GM18511 (cell line): ENCODE measurements around the gene DCBLD1.

ENCODE experiments used
- ATAC-seq: cut with Tn5 transposase; IDR thresholded peaks from one replicate; pipeline ENCODE4 v1.9.1; 2021; ENCODE audit warnings: mild to moderate bottlenecking, moderate library complexity; ENCODE audit not compliant: unreplicated experiment

DCBLD1 gene

DNA sequence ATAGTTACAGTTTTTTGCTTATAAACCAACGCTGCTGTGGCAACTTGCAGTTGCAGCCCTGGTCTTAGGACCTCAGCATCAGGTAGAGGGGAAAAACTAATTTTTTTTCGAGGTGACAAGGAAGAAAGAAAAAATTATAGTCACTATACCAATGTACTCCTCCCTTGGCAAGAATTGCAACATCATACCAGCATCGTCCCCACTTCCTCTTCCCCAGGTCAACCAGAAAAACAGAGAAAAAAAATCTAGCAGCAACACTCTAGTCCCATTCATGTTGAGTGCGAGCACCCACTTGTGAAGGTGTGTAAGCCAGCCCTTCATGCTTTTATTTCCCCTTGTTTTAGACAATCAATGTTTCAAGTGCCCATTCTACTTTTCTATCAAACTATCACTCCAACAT, 13.1 kb upstream of the DCBLD1 start:
- ATAC-seq: no peak

DNA sequence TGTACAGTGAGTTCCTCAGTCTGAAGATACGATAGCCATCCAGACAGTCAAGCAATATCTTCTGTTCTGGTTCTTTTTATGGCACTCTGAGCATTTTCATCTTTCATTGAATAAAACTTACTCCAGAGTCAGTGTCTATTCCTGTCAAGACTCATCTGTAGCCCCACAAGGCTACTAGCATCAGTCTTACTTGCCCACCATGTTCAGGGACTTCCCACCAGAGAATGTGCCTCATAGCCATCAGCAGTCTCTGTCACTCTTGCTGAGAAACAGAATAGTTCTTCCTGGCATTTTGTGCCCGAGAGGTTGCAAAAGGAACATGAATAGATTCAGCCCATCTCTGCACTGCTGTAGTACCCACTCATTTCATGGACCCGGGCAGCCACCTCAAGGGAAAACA, 12.7 kb upstream of the DCBLD1 start:
- ATAC-seq: no peak

DNA sequence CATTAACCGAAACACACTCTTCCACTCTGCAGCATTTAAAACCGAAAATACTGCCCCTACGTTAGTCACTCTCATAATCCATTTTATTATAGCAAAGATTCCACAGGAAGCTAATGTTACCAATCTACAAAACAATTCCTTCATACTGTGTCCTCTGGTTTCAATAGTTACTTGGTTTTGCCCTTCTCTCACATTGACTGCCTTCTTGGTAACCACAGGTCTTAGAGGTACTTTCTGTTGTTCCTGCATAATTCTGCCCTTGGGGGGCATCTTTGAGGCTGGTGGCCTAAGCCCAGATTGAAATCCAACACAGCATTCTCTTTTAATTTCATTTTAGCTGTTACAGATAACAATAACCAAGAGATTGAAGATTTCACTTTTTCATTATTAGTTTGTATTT, 9.8 kb upstream of the DCBLD1 start:
- no peak for ATAC-seq

DNA sequence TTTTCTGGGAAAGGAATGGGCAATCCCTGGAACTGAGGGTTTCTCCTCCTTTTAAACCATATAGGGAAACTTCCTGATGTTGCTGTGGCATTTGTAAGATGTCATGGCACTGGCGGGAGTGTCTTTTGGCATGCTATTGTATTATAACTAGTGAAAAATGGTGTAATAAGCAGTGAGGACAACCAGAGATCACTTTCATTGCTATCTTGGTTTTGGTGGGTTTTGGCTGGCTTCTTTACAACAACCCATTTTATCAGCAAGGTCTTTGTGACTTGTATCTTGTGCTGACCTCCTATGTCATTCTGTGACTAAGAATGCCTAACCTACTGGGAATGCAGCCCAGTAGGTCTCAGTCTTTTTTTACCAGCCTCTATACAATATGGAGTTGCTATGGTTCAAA, 9.1 kb upstream of the DCBLD1 start:
- no peak for ATAC-seq

DNA sequence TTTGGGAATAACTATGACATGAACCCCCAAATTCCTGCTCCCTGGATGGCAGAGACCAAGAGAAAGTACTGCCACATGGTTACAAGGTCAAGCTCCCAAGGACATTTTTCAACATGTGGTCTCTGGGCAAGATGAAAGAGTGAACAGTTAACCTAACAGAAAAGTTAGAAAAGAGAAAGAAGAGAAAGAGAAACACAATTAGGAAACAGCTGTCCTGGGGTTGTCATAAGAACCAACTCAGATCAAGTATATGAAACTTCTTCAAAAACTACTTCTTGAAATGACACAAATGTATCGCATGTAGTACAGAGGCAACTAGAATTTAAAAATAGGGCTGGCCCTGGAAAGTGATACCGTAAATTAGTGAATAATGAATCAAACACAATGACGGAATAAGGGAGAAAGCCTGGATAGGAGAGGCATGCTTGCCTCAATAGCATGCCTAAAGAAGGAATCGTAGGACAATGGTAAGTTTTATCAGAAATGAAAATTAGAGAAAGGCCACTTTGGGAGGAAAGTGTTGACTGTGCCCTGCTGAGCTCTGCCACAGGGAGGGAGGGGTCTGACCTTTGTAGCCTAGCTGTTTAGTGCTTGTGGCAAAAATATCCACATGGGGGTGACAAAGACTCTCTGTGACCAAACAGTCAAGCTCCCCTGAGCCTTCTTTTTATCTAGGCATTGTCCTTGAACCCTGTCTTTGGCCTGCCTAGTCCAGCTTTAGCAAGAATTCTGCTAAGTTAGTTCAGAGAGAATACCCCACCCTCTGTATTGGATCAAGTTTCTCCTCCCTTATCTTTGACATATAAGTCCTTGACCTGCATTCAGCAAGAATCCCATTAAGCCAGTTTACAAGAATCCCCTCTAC, 4.3 kb upstream of the DCBLD1 start:
- no peak for ATAC-seq

DNA sequence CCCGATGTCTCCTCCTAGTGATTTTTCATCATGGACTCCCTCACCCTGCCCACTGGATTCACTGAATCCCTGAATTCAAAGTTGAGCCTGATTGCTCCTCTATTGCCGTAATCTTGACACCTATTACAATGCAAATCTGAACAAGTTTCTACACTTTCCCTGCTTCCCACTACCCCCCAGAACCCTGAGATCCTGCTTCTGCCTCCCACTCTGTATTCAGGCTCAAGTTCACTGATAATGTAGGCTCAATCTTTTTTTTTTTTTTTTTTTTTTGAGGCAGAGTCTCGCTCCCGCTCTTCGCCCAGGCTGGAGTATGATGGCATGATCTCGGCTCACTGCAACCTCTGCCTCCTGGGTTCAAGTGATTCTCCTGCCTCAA, 3.6 kb upstream of the DCBLD1 start:
- ATAC-seq: no peak

DNA sequence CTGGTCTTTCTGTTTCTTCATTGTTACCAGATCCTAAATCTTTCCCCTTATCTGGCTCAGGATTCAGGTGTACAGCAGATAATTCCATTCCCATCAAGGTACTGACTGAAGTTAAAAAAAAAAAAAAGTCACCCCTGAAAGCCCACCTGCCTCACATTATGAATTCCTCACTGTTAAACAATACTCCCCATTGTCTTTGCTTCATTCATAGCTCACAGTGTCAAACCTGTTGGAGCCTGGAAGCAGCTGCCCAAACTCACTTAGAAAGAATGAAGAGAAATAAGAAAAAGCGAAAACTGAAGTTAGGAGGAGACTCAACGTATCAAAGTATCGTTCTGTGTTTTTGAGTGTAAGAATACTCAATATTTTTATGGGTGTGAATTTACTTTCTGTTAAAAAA, 1.8 kb upstream of the DCBLD1 start:
- ATAC-seq: no peak

DNA sequence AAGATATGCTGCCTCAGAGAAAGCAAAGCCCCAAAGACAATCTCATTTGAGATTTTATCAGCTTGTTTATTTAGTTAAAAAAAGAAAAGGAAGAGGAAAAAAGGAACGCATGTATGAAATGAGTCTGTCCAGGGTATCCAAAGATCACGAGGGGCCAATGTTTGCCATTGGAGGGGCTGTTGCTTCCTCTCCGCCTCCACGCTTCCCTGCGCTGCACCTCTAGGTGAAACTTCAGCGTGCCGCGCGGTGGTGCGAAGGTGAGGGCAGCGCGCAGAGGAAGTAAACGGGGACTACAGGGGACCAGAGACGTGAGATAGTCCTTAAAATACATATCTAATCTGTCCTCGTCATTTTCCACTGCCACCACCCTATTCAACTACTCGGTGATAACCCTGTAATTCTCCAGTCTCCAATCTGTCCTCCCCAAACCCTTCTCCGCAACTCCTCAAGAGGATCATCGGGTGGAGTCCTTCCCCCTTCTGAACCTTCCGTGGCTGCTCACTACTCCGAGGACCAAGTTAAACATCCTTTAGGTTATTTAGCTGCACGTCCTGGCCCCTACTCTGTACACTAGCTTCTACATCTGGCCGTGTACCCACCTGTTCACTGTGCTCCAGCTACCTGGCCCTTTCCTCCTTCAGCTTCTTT, 1.1 kb upstream of the DCBLD1 start:
- ATAC-seq: no peak

DNA sequence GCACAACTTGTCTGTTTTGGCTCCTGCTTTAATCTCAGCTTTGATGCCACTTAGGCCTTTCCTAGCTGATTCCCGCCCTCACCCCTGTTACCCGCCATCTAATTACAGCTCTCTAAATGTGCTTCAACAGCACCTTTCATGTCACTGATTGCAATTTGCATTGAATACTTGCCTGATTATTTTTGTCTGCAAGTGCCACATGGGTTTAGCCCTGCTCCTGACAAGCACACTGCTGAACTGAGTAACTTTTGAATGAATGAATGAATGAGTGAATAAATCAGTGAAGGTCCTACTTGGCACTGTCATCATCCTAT, 591 bp upstream of the DCBLD1 start:
- peak; percentile 4 for ATAC-seq

DNA sequence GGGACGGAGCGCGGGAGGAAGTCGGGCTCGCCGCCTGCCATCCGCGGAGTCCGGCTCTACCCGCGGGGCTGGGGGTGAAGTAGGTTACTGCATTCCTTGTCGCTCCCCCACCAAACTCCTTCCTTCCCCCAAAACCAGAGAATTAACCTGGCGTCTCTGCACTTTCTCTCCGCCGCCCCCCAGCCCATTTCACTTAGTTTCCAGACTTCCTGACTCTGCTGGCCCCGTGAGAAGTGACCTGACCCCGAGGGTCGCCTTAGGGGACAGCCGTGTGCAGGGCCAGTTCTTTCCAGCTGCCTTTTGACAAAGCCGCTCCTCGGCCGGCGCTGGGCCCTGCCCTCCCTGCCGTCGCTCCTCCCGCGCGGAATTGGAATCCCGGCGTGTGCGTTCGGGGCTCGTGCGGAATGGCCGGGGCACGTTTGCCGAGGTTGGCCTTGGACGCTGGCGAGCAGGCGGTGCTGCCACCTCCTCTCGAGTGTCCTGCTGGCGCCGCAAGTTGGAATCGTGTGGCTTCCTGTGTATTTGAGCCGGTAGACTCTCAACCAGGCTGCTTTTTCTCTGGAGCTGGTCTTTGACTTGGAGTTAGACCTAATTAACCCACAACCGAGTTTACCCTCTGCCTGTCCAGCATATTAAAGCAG, 650 bp downstream of the DCBLD1 start:
- ATAC-seq: peak; percentile 20

DNA sequence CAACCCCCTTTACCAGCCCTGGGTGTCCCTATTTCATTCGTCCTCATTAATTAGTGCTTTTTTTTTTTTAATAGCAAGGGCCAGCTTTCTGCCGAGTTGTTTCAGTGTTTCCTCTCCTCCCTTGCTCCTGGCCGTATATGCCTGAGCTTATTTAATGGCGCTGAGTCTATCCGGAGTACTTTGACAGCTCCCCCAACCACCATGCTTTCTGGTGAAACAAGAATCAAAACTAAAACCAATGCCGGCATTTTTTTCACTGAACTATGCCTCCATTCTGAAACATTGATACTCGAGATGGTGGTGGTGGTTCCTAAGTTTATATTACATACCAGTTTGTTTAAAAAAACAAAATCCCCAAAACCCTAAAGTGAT, 1.2 kb downstream of the DCBLD1 start:
- ATAC-seq: no peak

DNA sequence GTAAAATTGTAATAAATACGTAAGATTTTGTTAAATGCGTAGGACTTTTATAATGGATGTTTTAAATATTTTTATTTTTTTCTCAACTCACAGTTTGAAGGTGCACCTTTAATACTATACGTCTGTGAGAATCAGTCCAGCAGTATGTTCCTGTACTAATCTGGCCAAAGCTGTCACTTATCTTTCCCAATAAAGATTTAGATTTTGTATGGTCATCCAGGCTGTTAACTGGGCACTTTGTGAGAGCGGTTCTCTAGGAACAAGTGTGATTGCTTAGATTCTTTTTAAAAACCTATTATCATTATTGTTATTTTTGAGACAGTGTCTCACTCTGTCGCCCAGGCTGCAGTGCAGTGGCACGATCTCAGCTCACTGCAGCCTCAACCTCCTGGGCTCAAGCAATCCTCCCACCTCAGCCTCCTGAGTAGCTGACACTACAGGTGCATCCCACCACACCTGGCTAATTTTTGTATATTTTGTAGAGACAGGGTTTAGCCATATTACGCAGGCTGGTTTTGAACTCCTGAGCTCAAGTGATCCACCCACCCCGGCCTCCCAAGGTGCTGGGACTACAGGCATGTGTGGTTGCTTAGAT, 1.7 kb downstream of the DCBLD1 start:
- ATAC-seq: no peak

DNA sequence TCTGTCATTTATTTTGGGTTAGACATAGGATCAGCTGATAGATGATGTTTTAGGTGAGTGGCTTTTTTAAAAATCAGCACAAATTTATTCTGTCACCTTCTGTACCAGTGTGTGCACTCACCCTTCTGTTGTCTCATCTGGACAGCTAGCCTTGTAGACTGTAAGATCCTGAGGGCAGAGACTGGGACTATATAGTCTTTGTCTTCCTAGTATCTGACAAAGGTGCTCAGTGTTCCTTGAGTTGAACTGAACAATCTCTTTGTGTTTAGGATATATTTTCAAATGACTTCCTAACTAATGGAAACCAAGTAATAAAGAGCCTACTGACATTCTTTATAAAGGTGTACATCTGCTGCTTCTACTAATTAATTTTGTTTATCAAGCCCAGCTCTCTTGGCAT, 3.0 kb downstream of the DCBLD1 start:
- ATAC-seq: no peak

DNA sequence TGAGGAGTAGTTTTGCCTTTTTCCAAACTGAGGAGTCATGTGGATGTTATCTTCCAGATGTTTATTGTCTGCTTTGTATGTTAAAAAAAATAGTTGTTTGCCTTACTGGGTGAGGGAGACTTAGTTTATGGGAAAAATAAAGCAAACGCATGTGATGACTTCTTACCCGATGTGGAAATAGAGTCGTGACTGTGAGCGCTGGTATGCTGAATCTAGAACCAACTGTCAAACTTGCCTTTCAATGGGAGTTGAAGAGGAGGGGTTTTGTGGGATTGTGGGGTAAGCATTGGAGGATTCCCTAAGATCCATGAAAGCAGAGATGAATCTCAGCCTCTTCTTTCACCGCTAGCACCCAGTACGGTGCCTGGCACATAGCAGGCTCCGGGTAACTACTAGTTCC, 5.3 kb downstream of the DCBLD1 start:
- no peak for ATAC-seq

DNA sequence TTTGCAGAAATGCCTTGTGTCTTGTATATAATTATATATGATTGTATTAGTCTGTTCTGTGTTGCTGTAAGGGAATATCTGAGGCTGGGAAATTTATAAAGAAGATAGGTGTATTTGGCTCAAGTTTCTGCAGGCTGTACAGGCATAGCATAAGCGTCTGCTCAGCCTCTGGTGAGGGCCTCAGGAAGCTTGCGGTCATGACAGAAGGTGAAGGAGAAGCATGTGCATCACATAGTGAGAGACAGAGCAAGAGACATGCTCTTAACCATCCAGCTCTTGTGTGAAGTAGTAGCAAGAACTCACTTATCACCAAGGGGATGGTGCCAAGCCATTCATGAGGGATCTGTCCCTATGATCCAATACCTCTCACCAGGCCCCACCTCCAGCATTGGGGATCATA, 6.5 kb downstream of the DCBLD1 start:
- ATAC-seq: no peak

DNA sequence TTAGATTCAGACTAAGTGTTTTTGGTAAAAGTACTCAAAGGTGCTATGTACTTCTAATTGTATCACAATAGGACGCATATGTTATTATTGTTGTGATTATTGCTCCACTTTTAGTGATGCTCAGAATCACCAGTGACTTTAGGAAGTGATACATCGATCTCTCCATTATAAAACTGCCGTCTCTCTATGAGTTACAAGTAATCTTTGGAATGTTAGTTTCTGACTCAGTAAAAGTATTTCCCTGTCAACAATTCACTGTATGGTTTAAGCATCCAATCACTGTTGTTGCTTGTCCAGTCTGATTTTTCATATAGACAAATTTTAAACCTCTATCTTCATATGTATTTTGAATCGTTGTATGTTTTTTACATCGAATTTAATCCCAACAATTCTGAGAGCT, 9.4 kb downstream of the DCBLD1 start:
- ATAC-seq: no peak

DNA sequence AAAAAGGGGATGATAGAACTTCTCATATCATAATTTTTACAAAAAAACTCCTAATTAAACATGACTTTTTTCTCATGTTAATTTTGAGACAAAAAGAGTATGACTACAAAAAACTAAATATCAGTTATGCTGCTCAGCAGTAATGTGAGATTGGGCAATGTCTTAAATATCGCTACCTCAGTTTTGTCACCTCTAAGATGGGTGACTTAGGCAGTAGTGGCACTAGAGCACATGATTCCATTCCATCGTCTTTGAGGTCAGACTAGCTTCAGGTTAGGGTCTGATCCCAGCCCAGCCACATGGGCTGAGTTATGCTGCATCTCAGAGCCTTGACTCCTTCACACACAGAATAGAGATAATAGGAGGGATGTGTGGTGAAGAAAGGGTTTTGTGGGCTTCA, 11.0 kb downstream of the DCBLD1 start:
- ATAC-seq: no peak

DNA sequence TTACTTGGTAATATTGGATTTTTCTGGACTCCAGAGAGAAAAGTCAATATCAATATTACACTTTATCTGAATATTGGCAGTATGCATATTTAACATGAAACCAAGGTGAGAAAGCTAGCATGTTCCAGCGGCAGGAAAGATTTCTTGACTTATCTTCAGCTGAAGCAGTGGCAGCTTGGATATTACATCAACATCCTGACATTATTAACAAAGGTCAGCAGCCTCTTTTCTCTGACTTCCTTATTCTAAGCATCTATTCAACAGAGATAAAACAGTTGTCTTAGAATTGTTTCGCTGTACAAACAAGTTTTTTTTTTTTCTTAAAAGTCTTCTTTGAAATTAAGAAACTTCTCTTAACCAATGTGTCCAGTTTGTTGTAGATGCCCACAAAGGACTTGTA, 11.8 kb downstream of the DCBLD1 start:
- no peak for ATAC-seq

DNA sequence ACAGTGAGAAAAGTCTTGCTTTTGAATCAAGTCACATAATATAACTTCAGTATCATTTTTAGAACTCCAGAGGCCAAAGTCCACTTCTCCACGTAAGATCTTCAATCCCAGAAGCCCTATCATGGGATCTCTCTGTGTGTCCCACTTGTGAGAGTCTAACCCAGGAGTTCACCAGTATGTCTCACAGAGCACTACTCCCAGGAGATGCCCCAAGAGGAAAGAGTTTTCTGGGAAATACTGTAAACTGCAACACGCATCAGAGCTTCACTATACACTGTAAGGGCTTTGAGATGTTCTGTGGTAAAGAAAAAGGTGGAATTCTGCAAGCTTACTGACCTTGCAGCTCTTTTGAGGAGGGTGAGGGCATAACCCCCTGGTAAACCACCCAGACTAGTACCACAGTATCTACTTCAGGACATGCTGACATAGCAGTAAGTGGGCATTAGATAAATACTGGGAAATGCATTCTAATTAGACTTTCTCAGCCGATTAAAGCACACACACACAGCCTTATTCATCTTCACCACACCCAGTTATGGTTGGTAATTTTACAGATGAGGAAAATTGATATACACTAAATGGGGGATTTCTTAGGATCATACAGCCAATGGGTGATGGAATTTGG, 12.3 kb downstream of the DCBLD1 start:
- ATAC-seq: no peak

DNA sequence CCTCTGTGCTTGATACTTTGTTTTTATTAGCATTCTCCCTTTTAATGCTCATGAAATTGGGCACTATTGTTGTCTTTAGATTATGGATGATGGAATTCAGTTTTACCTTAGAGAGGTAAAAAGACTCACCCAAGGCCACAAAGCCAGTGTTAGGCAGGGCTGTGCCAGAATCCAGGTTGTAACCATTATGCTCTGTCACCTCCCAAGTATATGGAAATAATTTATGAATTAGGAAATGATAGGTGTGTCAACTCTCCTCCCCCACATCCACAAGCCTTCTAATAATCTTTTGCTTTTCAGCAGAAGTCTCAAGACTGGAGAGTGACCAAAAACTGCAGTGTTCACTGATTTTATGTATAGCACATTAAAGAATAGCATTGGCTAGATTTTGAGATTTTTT, 13.0 kb downstream of the DCBLD1 start:
- ATAC-seq: no peak

DNA sequence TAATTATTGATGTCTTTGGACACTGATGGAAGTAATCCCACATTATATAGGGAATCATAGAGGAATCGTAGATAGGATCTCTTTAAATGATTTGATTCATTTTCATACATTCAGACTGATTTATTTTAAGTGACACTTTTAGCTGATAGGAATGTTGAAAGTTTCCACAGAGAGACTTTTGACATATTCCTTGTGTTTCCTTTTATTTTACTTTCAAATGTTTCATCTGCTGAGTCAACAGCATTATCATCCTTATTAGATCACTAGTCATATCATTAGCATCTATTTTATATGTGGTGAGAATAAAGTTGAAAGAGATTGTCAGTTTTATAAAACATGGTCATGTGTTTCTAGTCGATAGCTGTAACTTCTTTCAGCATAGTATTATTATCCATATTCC, 13.4 kb downstream of the DCBLD1 start:
- no peak for ATAC-seq
